ENCODE results near the gene PRXL2B.
"Not testable (repeated sequence)": the region's sequence is repeated elsewhere in the genome, so short reads cannot be mapped to it uniquely, and the experiment has no call there.

PRXL2B gene

DNA sequence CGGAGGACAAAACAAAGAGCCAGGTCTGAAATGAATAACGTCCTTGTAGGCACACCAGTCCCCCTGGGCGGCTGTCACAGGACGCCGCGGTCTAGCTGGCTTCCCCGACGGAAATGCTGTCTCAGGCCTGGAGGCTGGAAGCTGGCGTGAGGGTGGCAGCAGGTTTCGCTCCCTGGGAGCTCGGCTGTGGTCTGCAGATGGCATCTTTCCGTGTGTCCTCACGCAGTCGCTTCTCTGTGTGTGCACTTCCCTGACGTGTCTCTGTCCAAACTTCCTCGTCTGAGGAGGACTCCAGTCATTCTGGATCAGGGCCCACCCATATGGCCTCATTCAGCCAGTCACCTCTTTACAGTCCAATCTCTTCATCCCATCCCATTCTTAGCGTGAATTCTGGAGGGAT lies 16.2 kb upstream of the PRXL2B start:
- no peak for TF ChIP-seq CTCF (IDR thresholded peaks at IDR 0.05; ENCODE audit: low read depth, low read length)
- no peak for DNase-seq (ENCODE audit: extremely low read depth, low read depth)

GRCh38 chr1:2571348-2571747 lies 15.2 kb upstream of the PRXL2B start:
- DNase-seq (ENCODE audit: extremely low read depth, low read depth), result no peak
- TF ChIP-seq CTCF (IDR thresholded peaks at IDR 0.05; ENCODE audit: low read depth, low read length), result no peak

DNA sequence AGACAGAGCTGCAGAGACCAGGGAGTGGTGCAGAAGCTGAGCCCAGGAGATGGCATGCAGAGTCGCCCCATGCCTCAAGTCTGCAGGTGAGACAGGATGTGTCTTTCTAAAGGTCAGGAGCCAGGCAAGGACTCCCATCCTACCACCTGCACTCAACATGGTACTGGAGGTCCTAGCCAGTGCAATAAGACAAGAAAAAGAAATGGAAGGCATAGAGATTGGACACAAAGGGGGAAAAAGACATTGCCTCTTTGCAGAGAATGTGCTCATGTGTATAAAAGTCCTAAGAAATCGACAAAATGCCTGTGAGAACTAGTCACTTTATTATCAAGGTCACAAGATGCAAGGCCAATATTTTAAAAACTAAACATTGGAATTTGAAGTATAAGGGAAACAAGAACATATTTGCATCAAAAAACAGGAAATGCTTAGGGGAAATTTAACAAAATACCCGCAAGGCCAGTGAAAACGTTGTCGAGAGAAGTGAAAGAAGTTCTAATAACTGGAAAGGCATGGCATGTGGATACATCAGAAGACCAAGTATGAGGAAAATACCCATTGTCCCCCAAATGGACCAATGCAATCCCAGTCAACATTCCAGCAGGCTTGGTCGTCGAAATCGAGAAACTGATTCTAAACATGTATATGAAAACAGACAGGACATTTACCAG lies 13.2 kb upstream of the PRXL2B start:
- no peak for DNase-seq (ENCODE audit: extremely low read depth, low read depth)
- TF ChIP-seq CTCF (IDR thresholded peaks at IDR 0.05; ENCODE audit: low read depth, low read length), result no peak

DNA sequence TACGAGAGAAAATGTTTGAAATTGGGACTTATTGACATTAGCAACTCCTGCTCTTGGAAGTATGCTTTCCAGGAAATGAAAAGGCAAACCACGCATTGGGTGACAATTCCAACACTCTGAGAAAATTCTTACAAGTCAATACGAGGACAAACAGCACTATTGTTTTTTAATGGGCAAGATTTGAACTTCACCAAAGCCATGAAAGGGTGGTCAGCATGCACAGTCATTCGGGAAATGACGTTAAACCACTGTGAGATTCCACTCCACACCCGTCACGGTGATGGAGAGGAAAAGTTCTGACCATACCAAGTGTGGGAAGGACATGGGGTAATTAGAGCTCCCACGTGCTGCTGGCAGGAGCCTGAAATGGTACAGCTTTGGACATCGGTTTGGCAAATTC lies 12.2 kb upstream of the PRXL2B start:
- no peak for TF ChIP-seq CTCF (IDR thresholded peaks at IDR 0.05; ENCODE audit: low read depth, low read length)

DNA sequence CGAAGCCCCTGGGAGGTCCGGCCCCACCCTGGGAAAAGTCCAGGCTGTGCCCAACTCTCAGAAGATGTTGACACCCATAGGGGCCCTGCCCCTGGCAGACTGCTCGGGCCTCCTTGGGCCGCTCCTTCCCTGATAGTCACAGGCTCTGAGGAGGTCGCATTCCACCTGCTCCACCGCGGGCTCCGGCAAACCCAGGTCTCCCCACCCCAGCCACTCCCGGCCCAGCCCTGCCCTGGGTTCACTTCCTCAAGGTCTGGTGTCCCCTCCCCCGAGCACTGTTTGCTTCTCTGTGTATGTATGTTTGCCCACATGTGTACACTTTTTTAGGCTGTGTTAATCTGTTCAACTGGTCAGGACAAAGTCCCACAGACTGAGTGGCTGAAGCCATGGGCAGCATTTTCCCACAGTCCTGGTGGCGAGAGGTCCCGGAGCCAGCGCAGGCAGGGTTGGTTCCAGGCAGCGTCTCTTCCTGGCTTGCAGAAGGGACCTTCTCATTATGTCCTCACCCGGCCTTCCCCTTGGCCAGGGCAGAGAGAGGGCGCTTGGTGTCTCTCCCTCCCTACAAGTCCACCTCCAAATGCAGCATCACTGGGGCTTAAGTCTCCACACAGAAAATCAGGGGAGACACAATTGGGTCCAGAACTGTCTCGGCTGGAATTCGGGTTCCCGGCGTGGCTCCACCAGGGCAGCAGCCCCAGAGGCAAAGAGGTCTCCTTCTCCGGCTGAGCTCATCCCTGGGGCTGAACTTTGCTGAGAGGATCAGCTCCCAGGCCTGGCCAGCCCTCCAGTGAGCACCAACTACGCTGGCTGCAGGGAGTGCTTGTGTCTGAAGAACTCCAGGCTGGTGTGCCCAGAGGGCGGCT lies 10.5 kb upstream of the PRXL2B start:
- no peak for TF ChIP-seq CTCF (IDR thresholded peaks at IDR 0.05; ENCODE audit: low read depth, low read length)
- no peak for DNase-seq (ENCODE audit: extremely low read depth, low read depth)

More for the DNA sequence above, 12.2 kb upstream of the PRXL2B start:
- no peak for DNase-seq (ENCODE audit: extremely low read depth, low read depth)

DNA sequence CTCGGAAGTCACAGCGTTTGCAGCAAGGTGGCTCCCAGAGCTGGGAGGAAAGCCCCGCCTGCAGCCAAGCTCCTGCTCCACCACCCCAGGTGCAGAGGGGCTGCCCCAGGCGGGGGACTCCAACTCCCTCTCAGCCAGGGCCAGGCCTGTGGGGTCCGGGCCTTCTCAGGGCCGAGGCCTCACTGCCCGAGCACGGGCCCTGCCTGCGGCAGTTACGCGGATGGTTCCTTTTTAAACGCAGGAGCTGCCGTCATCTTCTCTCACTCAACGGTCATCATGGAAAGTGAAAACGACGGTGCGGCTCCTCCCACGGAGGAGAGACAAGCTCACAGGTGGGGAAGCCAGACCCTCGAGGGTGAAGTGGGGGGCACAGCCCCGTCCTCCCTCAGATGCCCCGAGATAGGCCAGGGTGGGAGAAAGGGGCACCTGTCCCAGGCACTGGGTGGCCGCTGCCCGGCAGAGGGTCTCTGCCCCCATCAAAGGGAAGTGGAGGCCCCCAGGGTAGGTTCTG lies 9.0 kb upstream of the PRXL2B start:
- DNase-seq (ENCODE audit: extremely low read depth, low read depth), result not testable (repeated sequence)

DNA sequence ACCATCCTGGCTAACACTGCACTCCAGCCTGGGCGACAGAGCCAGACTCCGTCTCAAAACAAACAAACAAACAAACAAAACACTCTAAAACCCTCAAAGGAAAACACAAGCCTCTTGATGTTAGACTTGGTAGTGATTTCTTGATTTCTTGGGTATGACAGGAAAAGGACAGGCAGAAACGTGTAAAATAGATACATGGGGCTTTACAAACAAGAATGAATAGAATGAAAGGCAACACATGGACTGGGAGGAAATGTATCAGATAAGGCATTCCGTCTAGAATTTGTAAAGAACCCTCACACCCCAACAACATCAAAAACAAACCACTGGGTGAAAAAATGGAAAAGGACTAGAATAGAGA lies 7.8 kb upstream of the PRXL2B start:
- DNase-seq (ENCODE audit: extremely low read depth, low read depth), result no peak
- no peak for TF ChIP-seq CTCF (IDR thresholded peaks at IDR 0.05; ENCODE audit: low read depth, low read length)
